Measurements from ENCODE around the gene RERE.
A peak's percentile ranks its signal among the peaks of the same experiment; 100 is the strongest.
"Not testable (repeated sequence)": the region's sequence is repeated elsewhere in the genome, so short reads cannot be mapped to it uniquely, and the experiment has no call there.

RERE gene

GRCh38 chr1:8455700-8456307, 361.6 kb downstream of the RERE start:
- no peak for DNase-seq (ENCODE audit: low read depth in 2 of 2)

- no peak for DNase-seq (ENCODE audit: low read depth in 2 of 2)
Observed at GRCh38 chr1:8450312-8450711, 367.1 kb downstream of the RERE start.

GRCh38 chr1:8448911-8449661, 368.4 kb downstream of the RERE start:
- DNase-seq (ENCODE audit: low read depth in 2 of 2): no peak

- DNase-seq (ENCODE audit: low read depth in 2 of 2): not testable (repeated sequence)
Observed at GRCh38 chr1:8448505-8448904, 368.9 kb downstream of the RERE start.

GRCh38 chr1:8447616-8448150, 369.8 kb downstream of the RERE start:
- no peak for DNase-seq (ENCODE audit: low read depth in 2 of 2)

- DNase-seq (ENCODE audit: low read depth in 2 of 2): not testable (repeated sequence)
Observed at GRCh38 chr1:8446119-8446518, 371.3 kb downstream of the RERE start.

- DNase-seq (ENCODE audit: low read depth in 2 of 2): no peak
Observed at GRCh38 chr1:8443558-8444194, 373.8 kb downstream of the RERE start.

- no peak for DNase-seq (ENCODE audit: low read depth in 2 of 2)
Observed at GRCh38 chr1:8441426-8441825, 376.0 kb downstream of the RERE start.

- no peak for DNase-seq (ENCODE audit: low read depth in 2 of 2)
Observed at GRCh38 chr1:8439015-8439702, 378.3 kb downstream of the RERE start.

- no peak for DNase-seq (ENCODE audit: low read depth in 2 of 2)
Observed at GRCh38 chr1:8438489-8438888, 379.0 kb downstream of the RERE start.

GRCh38 chr1:8437347-8437746, 380.1 kb downstream of the RERE start:
- no peak for DNase-seq (ENCODE audit: low read depth in 2 of 2)

GRCh38 chr1:8435569-8436071, 381.8 kb downstream of the RERE start:
- DNase-seq (ENCODE audit: low read depth in 2 of 2): no peak

GRCh38 chr1:8434101-8434500, 383.3 kb downstream of the RERE start:
- no peak for DNase-seq (ENCODE audit: low read depth in 2 of 2)

GRCh38 chr1:8431784-8432183, 385.7 kb downstream of the RERE start:
- DNase-seq (ENCODE audit: low read depth in 2 of 2): no peak

- DNase-seq (ENCODE audit: low read depth in 2 of 2): no peak
Observed at GRCh38 chr1:8431019-8431418, 386.4 kb downstream of the RERE start.

GRCh38 chr1:8430476-8430875, 387.0 kb downstream of the RERE start:
- DNase-seq (ENCODE audit: low read depth in 2 of 2): no peak

- DNase-seq (ENCODE audit: low read depth in 2 of 2): no peak
Observed at GRCh38 chr1:8429549-8430110, 387.8 kb downstream of the RERE start.

GRCh38 chr1:8428441-8428840, 389.0 kb downstream of the RERE start:
- no peak for DNase-seq (ENCODE audit: low read depth in 2 of 2)

GRCh38 chr1:8427986-8428385, 389.5 kb downstream of the RERE start:
- DNase-seq (ENCODE audit: low read depth in 2 of 2): no peak

GRCh38 chr1:8427493-8427892, 389.9 kb downstream of the RERE start:
- DNase-seq (ENCODE audit: low read depth in 2 of 2): peak in 1 of 2 donors; percentile 15

GRCh38 chr1:8426996-8427395, 390.4 kb downstream of the RERE start:
- DNase-seq (ENCODE audit: low read depth in 2 of 2): no peak

- DNase-seq (ENCODE audit: low read depth in 2 of 2): no peak
Observed at GRCh38 chr1:8425781-8426161, 391.7 kb downstream of the RERE start.

Measured in stimulated activated CD8-positive, alpha-beta memory T cell treated with anti-CD3 and anti-CD28 coated beads, Interleukin-2, amount 100 ng/mL, for 1 hour (primary cell).